Measurements from ENCODE around the gene POLR1A. TPM values are rescaled to one million over a fixed set of nuclear protein-coding genes. Genes with fewer than 3 reads are reported as not detected.

Gene POLR1A
- total RNA-seq, 5 donors from 2014 or later (not counting 1 experiment from before 2014, with no cell fraction given), result 22.0 to 28.7 (median 25.7) TPM

GRCh38 chr2:86134709-86135108, 29.0 kb upstream of the POLR1A start:
- no peaks in the 10 kb centered on the region for H3K27me3 ChIP-seq (replicated peaks in 1 of 2; ENCODE audit: control insufficient read depth in 2 of 2, extremely low read depth in 1 of 2, insufficient read depth in 2 of 2, low read length in 1 of 2)
- peaks cover under 1 to 4% of the 10 kb centered on the region in 2 experiments for H3K4me1 ChIP-seq (ENCODE audit: control insufficient read depth in 1 of 2, extremely low read depth in 1 of 2, insufficient read depth in 2 of 2, low read length in 2 of 2)
- WGBS (ENCODE audit: insufficient coverage), result 40% methylated on average over 1 of the region's 4 CpGs
- no peaks in the 10 kb centered on the region for H3K9me3 ChIP-seq
- H3K9me3 Mint-ChIP-seq, result no peaks in the 10 kb centered on the region
- peaks cover 36 to 95% of the 10 kb centered on the region in 2 donors for H3K36me3 ChIP-seq (ENCODE audit: control insufficient read depth in 2 of 2, extremely low read depth in 1 of 2, insufficient read depth in 1 of 2, low read length in 1 of 2)
- no peak overlapping the region for H3K4me3 ChIP-seq (ENCODE audit: control insufficient read depth in 1 of 2, extremely low read depth in 1 of 2, low read length in 1 of 2)
- ATAC-seq (replicated peaks in 1 of 4) (no peak), DNase-seq (no peak)
- no peak overlapping the region for H3K27ac ChIP-seq (ENCODE audit: low read length)
- H3K36me3 Mint-ChIP-seq, result peaks cover 86% of the 10 kb centered on the region
- no peak overlapping the region for H3K27ac Mint-ChIP-seq
- ChIA-PET POLR2A (no interaction called here), CTCF (interaction anchor here in 1 of 2 donors (0.6 kb wide), 1 partner anchor 50 kb away, joined by 4 read pairs; no protein-coding TSS in a partner anchor)
- no peak overlapping the region for H3K4me3 Mint-ChIP-seq
- peaks cover 8 to 10% (median 10%) of the 10 kb centered on the region in 3 donors for H3K4me1 Mint-ChIP-seq
- H3K27me3 Mint-ChIP-seq, result no peaks in the 10 kb centered on the region

GRCh38 chr2:86124683-86125082, 19.0 kb upstream of the POLR1A start:
- Mint-ChIP-seq H3K27ac (no peak overlapping the region), H3K27me3 (no peaks in the 10 kb centered on the region), H3K36me3 (peaks cover 64% of the 10 kb centered on the region), H3K9me3 (no peaks in the 10 kb centered on the region), H3K4me3 (no peak overlapping the region), H3K4me1 (no peaks in the 10 kb centered on the region)
- WGBS (ENCODE audit: insufficient coverage), result no CpG with 5 or more reads among the region's 5 CpGs
- Histone ChIP-seq H3K27me3 (replicated peaks in 1 of 2; ENCODE audit: control insufficient read depth in 2 of 2, extremely low read depth in 1 of 2, insufficient read depth in 2 of 2, low read length in 1 of 2) (no peaks in the 10 kb centered on the region), H3K27ac (ENCODE audit: low read length) (no peak overlapping the region), H3K9me3 (no peaks in the 10 kb centered on the region), H3K4me3 (ENCODE audit: control insufficient read depth in 1 of 2, extremely low read depth in 1 of 2, low read length in 1 of 2) (no peak overlapping the region), H3K4me1 (ENCODE audit: control insufficient read depth in 1 of 2, extremely low read depth in 1 of 2, insufficient read depth in 2 of 2, low read length in 2 of 2) (no peaks in the 10 kb centered on the region), H3K36me3 (ENCODE audit: control insufficient read depth in 2 of 2, extremely low read depth in 1 of 2, insufficient read depth in 1 of 2, low read length in 1 of 2) (peaks cover 10 to 96% of the 10 kb centered on the region in 2 donors)
- ChIA-PET POLR2A (no interaction called here), CTCF (no interaction called here)
- no peak for DNase-seq
- no peak for ATAC-seq (replicated peaks in 1 of 4)

GRCh38 chr2:86123328-86123925, 17.7 kb upstream of the POLR1A start:
- Mint-ChIP-seq H3K27me3 (no peaks in the 10 kb centered on the region), H3K4me3 (no peak overlapping the region), H3K36me3 (peaks cover 65% of the 10 kb centered on the region), H3K4me1 (no peaks in the 10 kb centered on the region), H3K27ac (no peak overlapping the region), H3K9me3 (no peaks in the 10 kb centered on the region)
- CTCF ChIA-PET, result no interaction called here
- H3K27me3 ChIP-seq (replicated peaks in 1 of 2; ENCODE audit: control insufficient read depth in 2 of 2, extremely low read depth in 1 of 2, insufficient read depth in 2 of 2, low read length in 1 of 2), result no peaks in the 10 kb centered on the region
- POLR2A ChIA-PET, result no interaction called here
- no peaks in the 10 kb centered on the region for H3K4me1 ChIP-seq (ENCODE audit: control insufficient read depth in 1 of 2, extremely low read depth in 1 of 2, insufficient read depth in 2 of 2, low read length in 2 of 2)
- DNase-seq (no peak), ATAC-seq (replicated peaks in 1 of 4) (no peak)
- 100% methylated on average over 1 of the region's 5 CpGs for WGBS (ENCODE audit: insufficient coverage)
- no peak overlapping the region for H3K4me3 ChIP-seq (ENCODE audit: control insufficient read depth in 1 of 2, extremely low read depth in 1 of 2, low read length in 1 of 2)
- H3K27ac ChIP-seq (ENCODE audit: low read length), result no peak overlapping the region
- H3K36me3 ChIP-seq (ENCODE audit: control insufficient read depth in 2 of 2, extremely low read depth in 1 of 2, insufficient read depth in 1 of 2, low read length in 1 of 2), result peaks cover 10 to 96% of the 10 kb centered on the region in 2 donors
- H3K9me3 ChIP-seq, result no peaks in the 10 kb centered on the region

- Histone ChIP-seq H3K27me3 (replicated peaks in 1 of 2; ENCODE audit: control insufficient read depth in 2 of 2, extremely low read depth in 1 of 2, insufficient read depth in 2 of 2, low read length in 1 of 2) (no peaks in the 10 kb centered on the region), H3K4me1 (ENCODE audit: control insufficient read depth in 1 of 2, extremely low read depth in 1 of 2, insufficient read depth in 2 of 2, low read length in 2 of 2) (no peaks in the 10 kb centered on the region), H3K4me3 (ENCODE audit: control insufficient read depth in 1 of 2, extremely low read depth in 1 of 2, low read length in 1 of 2) (no peak overlapping the region), H3K27ac (ENCODE audit: low read length) (no peak overlapping the region), H3K36me3 (ENCODE audit: control insufficient read depth in 2 of 2, extremely low read depth in 1 of 2, insufficient read depth in 1 of 2, low read length in 1 of 2) (peaks cover 2 to 97% of the 10 kb centered on the region in 2 donors), H3K9me3 (no peaks in the 10 kb centered on the region)
- no peak overlapping the region for H3K27ac Mint-ChIP-seq
- DNase-seq, result no peak
- no peaks in the 10 kb centered on the region for H3K27me3 Mint-ChIP-seq
- peaks cover 62% of the 10 kb centered on the region for H3K36me3 Mint-ChIP-seq
- ATAC-seq (replicated peaks in 1 of 4), result no peak
- H3K4me1 Mint-ChIP-seq, result peaks cover 0 to 9% (median 5%) of the 10 kb centered on the region in 3 donors
- no CpG with 5 or more reads among the region's 2 CpGs for WGBS (ENCODE audit: insufficient coverage)
- H3K4me3 Mint-ChIP-seq, result no peak overlapping the region
- CTCF ChIA-PET, result no interaction called here
- no peaks in the 10 kb centered on the region for H3K9me3 Mint-ChIP-seq
- POLR2A ChIA-PET, result interaction anchor here in 1 of 2 donors (0.6 kb wide), 1 partner anchor 549 kb away, joined by 3 read pairs; no protein-coding TSS in a partner anchor
Measured at GRCh38 chr2:86118130-86118529, 12.4 kb upstream of the POLR1A start.

GRCh38 chr2:86107031-86107430, 1.3 kb upstream of the POLR1A start:
- Histone ChIP-seq H3K9me3 (no peaks in the 10 kb centered on the region), H3K36me3 (ENCODE audit: control insufficient read depth in 2 of 2, extremely low read depth in 1 of 2, insufficient read depth in 1 of 2, low read length in 1 of 2) (peaks cover 0 to 37% of the 10 kb centered on the region in 2 donors), H3K4me3 (ENCODE audit: control insufficient read depth in 1 of 2, extremely low read depth in 1 of 2, low read length in 1 of 2) (peak overlapping the region; percentile 79 to 96), H3K27ac (ENCODE audit: low read length) (no peak overlapping the region), H3K27me3 (replicated peaks in 1 of 2; ENCODE audit: control insufficient read depth in 2 of 2, extremely low read depth in 1 of 2, insufficient read depth in 2 of 2, low read length in 1 of 2) (no peaks in the 10 kb centered on the region), H3K4me1 (ENCODE audit: control insufficient read depth in 1 of 2, extremely low read depth in 1 of 2, insufficient read depth in 2 of 2, low read length in 2 of 2) (peaks cover 14 to 26% of the 10 kb centered on the region in 2 experiments)
- Mint-ChIP-seq H3K9me3 (no peaks in the 10 kb centered on the region), H3K27ac (peak overlapping the region; percentile 99), H3K27me3 (no peaks in the 10 kb centered on the region), H3K4me1 (peaks cover 62 to 74% (median 72%) of the 10 kb centered on the region in 3 donors), H3K36me3 (peaks cover 35% of the 10 kb centered on the region), H3K4me3 (peak overlapping the region; percentile 85 to 90 (median 90))
- DNase-seq (no peak), ATAC-seq (replicated peaks in 1 of 4) (no peak)
- WGBS (ENCODE audit: insufficient coverage), result 0% methylated on average over 1 of the region's 5 CpGs
- CTCF ChIA-PET, result no interaction called here
- POLR2A ChIA-PET, result interaction anchor here in 1 of 2 donors (0.6 to 1.5 kb wide), 2 partner anchors 24 to 334 kb away, joined by 4 to 6 read pairs; partner anchors contain the start of gene KDM3A

GRCh38 chr2:86105969-86106945, 571 bp upstream of the POLR1A start, which contains the start of gene PTCD3:
TSS of gene PTCD3 (plus strand) at chr2:86106235. CDS start at chr2:86106248, 13 bp downstream.
- peak within 1 kb of the TSS; percentile 79 to 96 for H3K4me3 ChIP-seq (ENCODE audit: control insufficient read depth in 1 of 2, extremely low read depth in 1 of 2, low read length in 1 of 2)
- no peaks in the 10 kb centered on the region for H3K27me3 ChIP-seq (replicated peaks in 1 of 2; ENCODE audit: control insufficient read depth in 2 of 2, extremely low read depth in 1 of 2, insufficient read depth in 2 of 2, low read length in 1 of 2)
- DNase-seq, result peak; percentile 80 to 97 (median 93)
- peak; percentile 90 to 92 (median 91) for ATAC-seq (replicated peaks in 1 of 4)
- ChIA-PET POLR2A (interaction anchor here in 1 of 2 donors (0.6 to 1.5 kb wide), 5 partner anchors 11 to 382 kb away, joined by 3 to 6 read pairs (median 3); partner anchors contain the start of gene KDM3A), CTCF (interaction anchor here (0.7 to 1.4 kb wide), 12 partner anchors 8 to 469 kb away, joined by 3 to 10 read pairs (median 4); partner anchors contain the start of gene ST3GAL5 (in 1 of the 2))
- peak within 1 kb of the TSS; percentile 84 for H3K27ac ChIP-seq (ENCODE audit: low read length)
- H3K9me3 Mint-ChIP-seq, result no peaks in the 10 kb centered on the region
- H3K4me1 ChIP-seq (ENCODE audit: control insufficient read depth in 1 of 2, extremely low read depth in 1 of 2, insufficient read depth in 2 of 2, low read length in 2 of 2), result peaks cover 14 to 26% of the 10 kb centered on the region in 2 experiments
- peaks cover 38% of the 10 kb centered on the region for H3K36me3 Mint-ChIP-seq
- H3K27ac Mint-ChIP-seq, result peak within 1 kb of the TSS; percentile 99
- peaks cover 0 to 32% of the 10 kb centered on the region in 2 donors for H3K36me3 ChIP-seq (ENCODE audit: control insufficient read depth in 2 of 2, extremely low read depth in 1 of 2, insufficient read depth in 1 of 2, low read length in 1 of 2)
- peak within 1 kb of the TSS; percentile 85 to 90 (median 90) for H3K4me3 Mint-ChIP-seq
- H3K9me3 ChIP-seq, result no peaks in the 10 kb centered on the region
- H3K27me3 Mint-ChIP-seq, result no peaks in the 10 kb centered on the region
- WGBS (ENCODE audit: insufficient coverage), result under 1% methylated on average over 27 of the region's 44 CpGs
- H3K4me1 Mint-ChIP-seq, result peaks cover 66 to 79% (median 76%) of the 10 kb centered on the region in 3 donors

Measured in T-cell (primary cell).